SW 1271 (cell line): ENCODE measurements around the gene MAP4K4.
A peak's percentile ranks its signal among the peaks of the same experiment; 100 is the strongest.

Experiments used
- DNase-seq, 2 experiments: peaks; one replicate each; lab custom pipeline; 2025; lab: John Stamatoyannopoulos, UW

MAP4K4 gene

GRCh38 chr2:101870444-101870843, 172.9 kb downstream of the MAP4K4 start:
- DNase-seq: no peak

- DNase-seq: no peak
Observed at GRCh38 chr2:101871480-101871879, 174.0 kb downstream of the MAP4K4 start.

- no peak for DNase-seq
Observed at GRCh38 chr2:101872480-101872879, 175.0 kb downstream of the MAP4K4 start.

- peak in 1 of 2 experiments; percentile 33 for DNase-seq
Observed at GRCh38 chr2:101873543-101873942, 176.0 kb downstream of the MAP4K4 start.

GRCh38 chr2:101874069-101874468, 176.6 kb downstream of the MAP4K4 start:
- DNase-seq: no peak

- no peak for DNase-seq
Observed at GRCh38 chr2:101879466-101879865, 182.0 kb downstream of the MAP4K4 start.

- no peak for DNase-seq
Observed at GRCh38 chr2:101881131-101881530, 183.6 kb downstream of the MAP4K4 start.

- DNase-seq: no peak
Observed at GRCh38 chr2:101882769-101883307, 185.3 kb downstream of the MAP4K4 start.

GRCh38 chr2:101883860-101884259, 186.4 kb downstream of the MAP4K4 start:
- DNase-seq: peak; percentile 11 to 54

GRCh38 chr2:101884423-101884822, 186.9 kb downstream of the MAP4K4 start:
- no peak for DNase-seq

GRCh38 chr2:101887328-101887727, 189.8 kb downstream of the MAP4K4 start:
- DNase-seq: no peak

- DNase-seq: no peak
Observed at GRCh38 chr2:101889460-101890098, 192.1 kb downstream of the MAP4K4 start.

- DNase-seq: no peak
Observed at GRCh38 chr2:101892377-101892776, 194.9 kb downstream of the MAP4K4 start.

- no peak for DNase-seq
Observed at GRCh38 chr2:101893681-101894381, 196.3 kb downstream of the MAP4K4 start.

- no peak for DNase-seq
Observed at GRCh38 chr2:101895039-101895438, 197.5 kb downstream of the MAP4K4 start.

- no peak for DNase-seq
Observed at GRCh38 chr2:101895819-101896322, 198.4 kb downstream of the MAP4K4 start.

- DNase-seq: no peak
Observed at GRCh38 chr2:101897301-101897700, 199.8 kb downstream of the MAP4K4 start.

- no peak for DNase-seq
Observed at GRCh38 chr2:101899265-101899664, 201.8 kb downstream of the MAP4K4 start.

- no peak for DNase-seq
Observed at GRCh38 chr2:101899871-101900270, 202.4 kb downstream of the MAP4K4 start.

GRCh38 chr2:101900375-101900774, 202.9 kb downstream of the MAP4K4 start:
- DNase-seq: no peak

GRCh38 chr2:101901241-101901640, 203.7 kb downstream of the MAP4K4 start:
- DNase-seq: no peak

- DNase-seq: no peak
Observed at GRCh38 chr2:101902169-101902568, 204.7 kb downstream of the MAP4K4 start.

GRCh38 chr2:101904916-101905315, 207.4 kb downstream of the MAP4K4 start:
- no peak for DNase-seq
